PFSK-1 (cell line): Measurements from ENCODE around the gene HEBP2. TPM values are rescaled to one million over a fixed set of nuclear protein-coding genes. Genes with fewer than 3 reads are reported as not detected.

ENCODE experiments used
- FOXP2 ChIP-seq: optimal IDR thresholded peaks from 2 replicates; pipeline ENCODE3; 2011; ENCODE audit warnings: borderline replicate concordance, control low read depth, inconsistent platforms; ENCODE audit not compliant: insufficient read depth; ENCODE audit errors: extremely low read length, extremely low read depth
- POLR2AphosphoS5 ChIP-seq: IDR thresholded peaks from 2 replicates; pipeline ENCODE4 v1.6.1; 2012; ENCODE audit warnings: low read depth, mild to moderate bottlenecking, control low read depth, low read length, moderate library complexity
- REST ChIP-seq, 2 experiments: IDR thresholded peaks; 2 replicates each; pipeline versions ENCODE4 v1.6.1 to v1.8.0; 2011 to 2012; ENCODE audit warnings: low read depth in 2 of 2, low read length in 2 of 2, control low read depth in 1 of 2, inconsistent platforms in 1 of 2, mild to moderate bottlenecking in 1 of 2, moderate library complexity in 1 of 2; ENCODE audit not compliant: insufficient read depth in 1 of 2
- SIN3A ChIP-seq: IDR thresholded peaks from 2 replicates; pipeline ENCODE4 v1.6.1; 2012; ENCODE audit warnings: mild to moderate bottlenecking, low read length, moderate library complexity, borderline replicate concordance; ENCODE audit not compliant: insufficient read depth
- TAF1 ChIP-seq: IDR thresholded peaks from 2 replicates; pipeline ENCODE4 v1.6.1; 2012; ENCODE audit warnings: low read length, control low read depth, borderline replicate concordance; ENCODE audit not compliant: insufficient read depth
- polyA plus RNA-seq: library from polyadenylated mRNA; unstranded; fragments of >200 nt; gene quantifications from one replicate; pipeline ENCODE4 v1.2.1, GENCODE V29; 2012; ENCODE audit warnings: low read depth, missing spikeins; ENCODE audit not compliant: insufficient read length

The HEBP2 gene
- polyA plus RNA-seq = 106 TPM

DNA sequence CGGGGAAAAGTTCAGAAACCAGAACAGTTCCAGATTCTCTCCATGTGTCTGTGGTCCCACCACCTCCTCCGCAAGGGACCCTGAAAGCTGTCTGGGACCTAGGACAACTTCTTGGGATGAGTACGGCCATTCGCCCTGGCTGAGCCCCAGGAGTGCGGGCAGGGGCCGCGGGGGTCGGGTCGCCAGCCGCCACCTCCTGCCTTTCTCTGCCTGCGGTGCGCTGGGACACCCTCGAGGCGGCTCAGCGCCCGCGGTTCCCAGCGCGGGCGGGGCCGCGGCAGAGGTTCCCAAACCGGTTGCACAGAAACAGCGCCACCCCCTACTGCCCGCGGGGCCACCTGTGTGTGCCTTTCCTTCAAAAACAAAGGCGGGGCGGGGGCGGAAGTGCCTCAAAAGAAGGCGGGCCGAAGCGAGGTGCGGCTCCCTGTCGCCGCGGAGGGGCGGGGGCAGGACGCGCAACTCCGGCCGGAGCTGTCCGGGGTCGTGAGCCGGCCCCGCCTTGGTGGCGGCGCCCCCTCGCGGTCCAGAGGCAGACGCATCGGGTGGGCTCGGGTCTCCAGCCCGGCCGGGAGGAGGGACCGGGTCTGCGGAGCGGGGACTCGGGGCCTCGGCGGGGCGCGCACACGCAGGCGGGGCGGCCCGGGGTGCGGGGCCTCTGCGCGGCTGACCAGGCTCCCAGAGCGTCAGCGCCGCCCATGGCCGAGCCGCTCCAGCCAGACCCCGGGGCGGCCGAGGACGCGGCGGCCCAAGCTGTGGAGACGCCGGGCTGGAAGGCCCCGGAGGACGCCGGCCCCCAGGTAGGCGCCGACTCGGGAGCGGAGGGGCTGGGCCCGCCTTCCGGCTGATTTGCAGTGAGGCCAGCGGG, at the start of gene HEBP2:
TSS of gene HEBP2 (plus strand) at position 423 of the 865 bp plus-strand sequence. CDS start at position 696, 273 bp downstream.
- TF ChIP-seq FOXP2 (peak; percentile 87), REST (IDR thresholded peaks at IDR 0.05; ENCODE audit: insufficient read depth in 1 of 2, low read depth in 2 of 2, low read length in 2 of 2) (peak in 1 of 2 experiments; percentile 74; a peak in 2 of 4 replicates), SIN3A (peak; percentile 83; the same call in 1 of the 2 replicates), TAF1 (no peak), POLR2AphosphoS5 (peak; percentile 63)

DNA sequence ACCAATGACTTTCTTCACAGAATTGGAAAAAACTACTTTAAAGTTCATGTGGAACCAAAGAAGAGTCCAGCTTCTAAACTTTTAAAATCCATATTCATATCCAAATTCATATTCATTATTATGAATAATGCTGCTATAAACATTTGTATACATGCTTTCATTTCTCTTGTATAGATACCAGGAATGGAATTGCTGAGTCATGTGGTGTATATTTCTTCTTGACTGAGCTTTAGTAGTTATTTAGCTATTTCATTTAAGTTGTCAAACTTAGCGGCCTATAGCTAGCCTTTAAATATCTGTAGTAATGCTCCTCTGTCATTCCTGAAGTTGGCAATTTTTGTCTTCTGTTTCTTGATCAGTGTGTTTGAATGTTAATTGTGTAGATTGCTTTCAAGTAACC, 46.1 kb upstream of the HEBP2 start:
- TF ChIP-seq SIN3A (no peak), POLR2AphosphoS5 (no peak), REST (IDR thresholded peaks at IDR 0.05; ENCODE audit: insufficient read depth in 1 of 2, low read depth in 2 of 2, low read length in 2 of 2) (no peak), TAF1 (no peak), FOXP2 (no peak)

DNA sequence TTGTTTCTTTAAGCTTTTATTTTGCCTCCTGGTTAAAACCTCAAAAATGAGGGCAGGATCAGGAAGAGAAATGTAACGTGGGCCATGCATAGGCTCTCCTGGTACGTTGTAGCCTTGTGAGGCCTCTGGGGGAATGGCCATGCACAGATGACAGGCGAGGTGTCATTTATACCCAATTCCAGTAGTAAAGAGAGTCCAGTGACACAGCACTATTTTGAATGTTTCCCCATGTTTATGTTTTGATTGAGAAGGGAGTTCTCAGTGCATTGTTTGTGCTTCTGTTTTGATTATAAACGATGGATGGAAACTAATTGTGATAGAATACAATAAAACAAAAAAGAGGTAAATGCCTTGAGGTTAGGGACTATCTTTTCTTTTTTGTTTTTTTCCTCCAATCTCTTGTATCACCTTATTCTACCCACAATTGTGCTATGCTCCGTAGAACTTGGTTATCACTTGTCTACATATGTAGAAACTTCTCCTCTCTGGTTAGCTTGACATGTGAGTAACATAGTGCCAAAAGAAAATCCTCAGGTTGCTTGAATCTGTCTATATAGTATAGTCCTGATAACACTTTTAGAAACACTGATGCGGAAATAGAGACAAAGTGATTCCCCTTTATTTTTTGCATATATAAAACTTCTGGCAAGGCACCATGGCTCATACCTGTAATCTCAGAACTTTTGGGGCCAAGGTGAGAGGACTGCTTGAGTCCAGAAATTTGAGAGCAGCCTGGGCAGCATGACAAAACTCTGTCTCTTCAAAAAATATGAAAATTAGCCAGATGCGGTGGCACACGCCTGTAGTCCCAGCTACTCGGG, 33.2 kb upstream of the HEBP2 start:
- TF ChIP-seq FOXP2 (no peak), TAF1 (no peak)

DNA sequence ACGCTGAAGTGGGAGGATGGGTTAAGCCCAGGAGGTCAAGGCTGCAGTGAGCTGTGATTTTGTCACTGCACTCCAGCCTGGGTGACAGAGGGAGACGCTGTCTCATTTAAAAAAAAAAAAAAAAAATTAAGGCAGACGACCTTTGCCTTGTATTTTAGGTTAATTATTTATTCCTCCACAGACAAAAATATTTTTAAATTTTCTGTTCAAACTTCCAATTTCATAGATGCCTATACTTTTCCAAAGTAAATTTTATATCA, 32.6 kb upstream of the HEBP2 start:
- TF ChIP-seq TAF1 = no peak
- no peak for TF ChIP-seq REST (IDR thresholded peaks at IDR 0.05; ENCODE audit: insufficient read depth in 1 of 2, low read depth in 2 of 2, low read length in 2 of 2)
- TF ChIP-seq SIN3A = no peak
- no peak for TF ChIP-seq FOXP2
- no peak for TF ChIP-seq POLR2AphosphoS5

- no peak for TF ChIP-seq SIN3A
- TF ChIP-seq FOXP2 = no peak
- no peak for TF ChIP-seq REST (IDR thresholded peaks at IDR 0.05; ENCODE audit: insufficient read depth in 1 of 2, low read depth in 2 of 2, low read length in 2 of 2)
- no peak for TF ChIP-seq TAF1
- TF ChIP-seq POLR2AphosphoS5 = no peak
Observed at GRCh38 chr6:138371720-138372119, 32.3 kb upstream of the HEBP2 start.
